Pancreas (tissue), 10 donors: ENCODE results near the gene SHF. TPM values are rescaled to one million over a fixed set of nuclear protein-coding genes. Genes with fewer than 3 reads are reported as not detected.

Experiments used
- ATAC-seq, 4 donors: fragments of 200-7000 bp; cut with Tn5 transposase; one replicate each; pipeline versions ENCODE4 v1.8.0 to v1.9.1; 2020; ENCODE audit warnings: mild to moderate bottlenecking in 4 of 4, moderate library complexity in 4 of 4
- DNase-seq, 6 donors: peaks; one replicate each; pipeline ENCODE4 v3.0.0-alpha.2; 2020
- FAIRE-seq: peaks from 2 replicates; lab custom pipeline; 2012; peaks lifted over from hg19 to GRCh38; lab: Jason Lieb, UNC
- H3K27ac ChIP-seq, 4 donors: fragments of 200-600 bp; sonication (generic); 1 replicate in 3 of 4; 2 replicates in 1 of 4; pipeline versions ENCODE4 v1.5.0 to v1.8.0; 2020
- H3K27me3 ChIP-seq, 4 donors: fragments of 200-600 bp; one replicate each; pipeline ENCODE4 v1.8.0; 2021
- H3K36me3 ChIP-seq, 3 donors: fragments of 200-600 bp; sonication (generic) in 1 of 3; one replicate each; pipeline versions ENCODE4 v1.5.0 to v1.8.0; 2020 to 2021
- H3K4me1 ChIP-seq, 3 donors: fragments of 200-600 bp; one replicate each; pipeline ENCODE4 v1.8.0; 2021
- H3K4me3 ChIP-seq, 4 donors: fragments of 200-600 bp; sonication (generic) in 2 of 4; one replicate each; pipeline versions ENCODE4 v1.5.0 to v1.8.0; 2020 to 2021
- H3K9me3 ChIP-seq, 4 donors: fragments of 200-600 bp; one replicate each; pipeline ENCODE4 v1.8.0; 2021
- CTCF ChIP-seq, 4 donors: fragments of 200-600 bp; sonication (generic) in 3 of 4; IDR thresholded peaks; one replicate each; pipeline versions ENCODE4 v1.5.0 to v1.8.0; 2021; ENCODE audit warnings: antibody characterized with exemption in 4 of 4
- WGBS, 2 donors: extraction: QIAGEN DNeasy Blood & Tissue Kit; methylation state at CpG; one replicate each; pipeline ENCODE4 v1.1.7; 2013; 5-methylcytosine and 5-hydroxymethylcytosine counted together
- intact Hi-C, 3 donors: fragments of 100-400 bp; cut with DNase I; formaldehyde crosslinking; loops; one replicate each; pipeline versions ENCODE4 v1.11.1 to v1.14.2; 2022
- polyA plus RNA-seq, 2 donors: library from polyadenylated mRNA; stranded (reverse); fragments of 200-250 nt; gene quantifications; one replicate each; pipeline ENCODE4 v1.2.3, GENCODE V29; 2013
- total RNA-seq, 6 donors: library from RNA; stranded (reverse); fragmentation: NEBNext Ultra II Directional in 4 of 6; extraction: Animal tissue kit (Norgen Biotek cat#: 25700) in 4 of 6; gene quantifications; one replicate each; pipeline versions ENCODE4 v1.2.1 to v1.2.4, GENCODE V29; 2021 to 2023
- donor health status: healthy with polysubstance abuse.
- donor health status: DM: no; HTN: no; CAD: no; lungs with moderate emphysema.
- donor health status: DM: no; HTN: no; CAD: no.
- donor health status: control.
- donor health status: control.
- donor health status: Bipolar disorder and iron deficiency.
- donor health status: DM: yes; HTN: yes; CAD: no.
- donor health status: DM: no; HTN: no; CAD: no.
- donor health status: DM: no; HTN: no; CAD: no.
- donor health status: DM: yes; HTN: yes; CAD: no.

SHF gene
- total and polyA plus RNA-seq, 8 donors, result 1.0 to 3.7 (median 2.0) TPM

- no peaks in the 10 kb centered on the region for H3K9me3 ChIP-seq
- no peaks in the 10 kb centered on the region for H3K36me3 ChIP-seq
- 44 to 61% methylated on average over 4 of the region's 4 CpGs for WGBS, 2 donors
- intact Hi-C loops, result no loop called here
- no peak for ATAC-seq
- H3K27ac ChIP-seq, result no peak overlapping the region
- peaks cover 0 to 5% (median 0%) of the 10 kb centered on the region in 3 donors for H3K4me1 ChIP-seq
- TF ChIP-seq CTCF (IDR thresholded peaks at IDR 0.05), result no peak
- no peaks in the 10 kb centered on the region for H3K27me3 ChIP-seq
- H3K4me3 ChIP-seq, result no peak overlapping the region
- FAIRE-seq, result no peak
- no peak for DNase-seq
Observed at GRCh38 chr15:45203182-45203581, 15.4 kb upstream of the SHF start.

DNA sequence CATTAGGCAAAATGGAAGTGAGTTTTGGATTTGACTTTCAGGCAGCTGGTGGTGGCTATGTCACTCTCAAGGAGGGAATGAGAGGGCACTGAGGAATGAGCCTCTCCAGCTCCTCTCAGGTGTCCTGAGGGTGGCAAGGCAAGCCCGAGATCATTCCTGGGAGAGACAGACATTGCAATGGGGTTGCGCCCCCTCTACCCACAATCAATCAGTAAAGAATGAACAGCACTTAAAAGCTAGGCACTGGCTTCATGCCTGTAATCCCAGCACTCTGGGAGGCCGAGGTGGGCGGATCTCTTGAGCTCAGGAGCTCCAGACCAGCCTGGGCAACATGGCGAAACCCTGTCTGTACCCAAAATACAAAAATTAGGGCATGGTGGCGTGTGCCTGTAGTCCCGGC, 14.1 kb upstream of the SHF start:
- Histone ChIP-seq H3K4me1 (peaks cover 0 to 5% (median 0%) of the 10 kb centered on the region in 3 donors), H3K27ac (no peak overlapping the region), H3K27me3 (no peaks in the 10 kb centered on the region), H3K36me3 (no peaks in the 10 kb centered on the region), H3K9me3 (no peaks in the 10 kb centered on the region), H3K4me3 (no peak overlapping the region)
- FAIRE-seq (no peak), DNase-seq (no peak), ATAC-seq (no peak)
- 81 to 89% methylated on average over 7 of the region's 7 CpGs for WGBS, 2 donors
- no peak for TF ChIP-seq CTCF (IDR thresholded peaks at IDR 0.05)
- intact Hi-C loops, result no loop called here

DNA sequence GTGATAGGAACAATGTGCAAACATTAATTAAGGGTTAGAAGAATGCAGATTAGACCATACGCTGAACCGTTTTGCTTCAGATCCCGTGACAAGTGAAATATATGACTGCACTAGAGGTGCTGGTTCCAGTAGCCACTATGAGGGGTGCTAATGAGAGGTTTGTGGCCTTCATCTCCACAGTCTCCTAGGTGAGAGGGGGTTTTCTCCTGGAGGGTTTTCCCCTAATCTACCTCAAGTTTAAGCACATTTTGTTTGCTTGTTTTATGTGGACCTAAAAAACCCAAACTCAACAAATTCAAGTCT, 13.7 kb upstream of the SHF start:
- Histone ChIP-seq H3K4me3 (peak overlapping the region in 1 of 4 donors; percentile 65), H3K4me1 (peaks cover 0 to 5% (median 0%) of the 10 kb centered on the region in 3 donors), H3K9me3 (no peaks in the 10 kb centered on the region), H3K27ac (peak overlapping the region in 3 of 4 donors; percentile 97 to 99 (median 97)), H3K36me3 (no peaks in the 10 kb centered on the region), H3K27me3 (no peaks in the 10 kb centered on the region)
- DNase-seq (no peak), ATAC-seq (no peak), FAIRE-seq (no peak)
- no peak for TF ChIP-seq CTCF (IDR thresholded peaks at IDR 0.05)
- intact Hi-C loops, result no loop called here
- 50 to 60% methylated on average over 3 of the region's 3 CpGs for WGBS, 2 donors

DNA sequence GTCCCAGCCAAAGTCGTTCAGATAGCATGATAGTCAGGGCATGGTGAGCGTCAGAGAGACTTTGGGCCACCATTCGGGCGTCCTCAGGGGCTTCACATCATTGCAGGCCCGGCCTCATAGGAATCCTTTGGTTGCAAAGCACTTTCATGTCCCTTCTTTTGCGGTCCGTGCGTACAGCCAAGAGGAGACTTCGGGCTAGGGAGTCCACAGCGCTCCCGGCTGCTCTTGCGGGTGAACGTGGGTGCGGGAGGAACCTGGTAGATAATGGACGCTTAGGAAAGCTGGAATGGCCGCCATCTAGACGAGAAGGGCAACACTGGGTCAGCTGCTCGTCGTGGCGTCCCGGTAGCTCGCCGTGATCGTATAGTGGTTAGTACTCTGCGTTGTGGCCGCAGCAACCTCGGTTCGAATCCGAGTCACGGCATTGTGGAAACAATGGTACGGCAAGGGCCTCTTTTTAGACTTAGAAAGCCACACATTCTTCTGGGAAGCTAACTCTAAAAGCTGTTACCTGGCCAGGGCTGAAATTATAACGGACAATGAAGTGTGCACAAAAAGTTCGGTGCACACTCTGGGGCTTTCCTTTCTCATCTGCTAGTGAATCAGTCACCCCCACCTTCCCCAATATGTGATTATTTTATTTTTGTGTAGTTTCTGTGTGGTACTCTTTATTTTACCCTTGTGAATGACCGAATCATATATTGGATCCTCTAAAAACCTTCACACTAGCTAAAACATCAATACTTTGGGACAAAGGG, 13.2 kb upstream of the SHF start:
- ATAC-seq (peak; percentile 49 to 60 (median 52)), DNase-seq (peak; percentile 78 to 91 (median 88)), FAIRE-seq (no peak)
- H3K4me1 ChIP-seq, result peaks cover 0 to 5% (median 0%) of the 10 kb centered on the region in 3 donors
- intact Hi-C loops, result no loop called here
- 3 to 6% methylated on average over 34 of the region's 34 CpGs for WGBS, 2 donors
- H3K27ac ChIP-seq, result peak overlapping the region; percentile 93 to 99 (median 97)
- no peaks in the 10 kb centered on the region for H3K36me3 ChIP-seq
- TF ChIP-seq CTCF (IDR thresholded peaks at IDR 0.05), result no peak
- no peaks in the 10 kb centered on the region for H3K9me3 ChIP-seq
- peak overlapping the region; percentile 22 to 65 (median 50) for H3K4me3 ChIP-seq
- H3K27me3 ChIP-seq, result no peaks in the 10 kb centered on the region
